Skeletal muscle satellite cell (primary cell): ENCODE measurements around the gene ADNP2. TPM values are rescaled to one million over a fixed set of nuclear protein-coding genes. Genes with fewer than 3 reads are reported as not detected.

ENCODE experiments used
- H3K27me3 ChIP-seq: 2 replicates; pipeline ENCODE4 v1.7.0; 2013; ENCODE audit warnings: low read length; ENCODE audit not compliant: control insufficient read depth, insufficient read depth
- H3K36me3 ChIP-seq: 2 replicates; pipeline ENCODE4 v1.7.0; 2013; ENCODE audit warnings: mild to moderate bottlenecking, control low read depth, low read length; ENCODE audit not compliant: insufficient read depth
- H3K4me1 ChIP-seq: 2 replicates; pipeline ENCODE4 v1.7.0; 2013; ENCODE audit warnings: low read length; ENCODE audit not compliant: control insufficient read depth, insufficient read depth
- H3K4me2 ChIP-seq: 2 replicates; pipeline ENCODE4 v1.7.0; 2013; ENCODE audit warnings: mild to moderate bottlenecking, low read length
- H3K4me3 ChIP-seq: 2 replicates; pipeline ENCODE4 v1.7.0; 2013; ENCODE audit warnings: low read length
- H3K9ac ChIP-seq: 2 replicates; pipeline ENCODE4 v1.7.0; 2013; ENCODE audit warnings: mild to moderate bottlenecking, low read depth, low read length, moderate library complexity
- H3K9me3 ChIP-seq: replicated peaks from 2 replicates; pipeline ENCODE4 v1.7.0; 2013; ENCODE audit warnings: mild to moderate bottlenecking, control low read depth, low read length
- total RNA-seq: library from RNA; depleted of rRNA; stranded (reverse); fragments of >200 nt; gene quantifications from 2 replicates; pipeline ENCODE4 v1.2.3, GENCODE V29; 2012; rRNA removed

ADNP2 gene
- total RNA-seq: 15.7 and 16.4 TPM in 2 replicates

GRCh38 chr18:80108739-80109675, at the start of gene ADNP2:
Gene ADNP2, plus strand, starts transcription at chr18:80109262. Its CDS starts 8,281 bp downstream, at chr18:80117543.
- Histone ChIP-seq H3K4me1 (peaks cover 6% of the 10 kb centered on the region), H3K4me2 (peak within 1 kb of the TSS; percentile 84), H3K4me3 (peak within 1 kb of the TSS; percentile 81), H3K36me3 (no peaks in the 10 kb centered on the region), H3K27me3 (no peaks in the 10 kb centered on the region), H3K9ac (peak within 1 kb of the TSS; percentile 80), H3K9me3 (no peaks in the 10 kb centered on the region)

- Histone ChIP-seq H3K4me1 (no peaks in the 10 kb centered on the region), H3K9me3 (peaks cover 8% of the 10 kb centered on the region)
These were observed 49.1 kb upstream of the ADNP2 start for GRCh38 chr18:80059945-80060344.

GRCh38 chr18:80065705-80066104, 43.4 kb upstream of the ADNP2 start:
- Histone ChIP-seq H3K27me3 (no peaks in the 10 kb centered on the region), H3K4me1 (no peaks in the 10 kb centered on the region), H3K9ac (no peak overlapping the region), H3K36me3 (no peaks in the 10 kb centered on the region), H3K4me3 (no peak overlapping the region), H3K4me2 (no peak overlapping the region), H3K9me3 (no peaks in the 10 kb centered on the region)

More at GRCh38 chr18:80059945-80060344, 49.1 kb upstream of the ADNP2 start:
- Histone ChIP-seq H3K4me2 (no peak overlapping the region), H3K36me3 (no peaks in the 10 kb centered on the region), H3K9ac (no peak overlapping the region), H3K4me3 (no peak overlapping the region), H3K27me3 (no peaks in the 10 kb centered on the region)

GRCh38 chr18:80067321-80067720, 41.7 kb upstream of the ADNP2 start:
- Histone ChIP-seq H3K4me1 (no peaks in the 10 kb centered on the region), H3K9me3 (no peaks in the 10 kb centered on the region), H3K27me3 (no peaks in the 10 kb centered on the region), H3K36me3 (no peaks in the 10 kb centered on the region), H3K9ac (no peak overlapping the region), H3K4me2 (no peak overlapping the region), H3K4me3 (no peak overlapping the region)

GRCh38 chr18:80067897-80068296, 41.2 kb upstream of the ADNP2 start:
- no peak overlapping the region for H3K4me3 ChIP-seq
- H3K9ac ChIP-seq: no peak overlapping the region
- H3K36me3 ChIP-seq: no peaks in the 10 kb centered on the region
- H3K9me3 ChIP-seq: no peaks in the 10 kb centered on the region
- no peaks in the 10 kb centered on the region for H3K27me3 ChIP-seq
- H3K4me1 ChIP-seq: no peaks in the 10 kb centered on the region
- H3K4me2 ChIP-seq: no peak overlapping the region

GRCh38 chr18:80068571-80069272, 40.3 kb upstream of the ADNP2 start:
- H3K4me3 ChIP-seq: no peak overlapping the region
- no peaks in the 10 kb centered on the region for H3K36me3 ChIP-seq
- no peak overlapping the region for H3K9ac ChIP-seq
- no peaks in the 10 kb centered on the region for H3K9me3 ChIP-seq
- no peaks in the 10 kb centered on the region for H3K4me1 ChIP-seq
- no peak overlapping the region for H3K4me2 ChIP-seq
- H3K27me3 ChIP-seq: no peaks in the 10 kb centered on the region

- Histone ChIP-seq H3K9ac (no peak overlapping the region), H3K36me3 (no peaks in the 10 kb centered on the region), H3K4me2 (no peak overlapping the region), H3K27me3 (no peaks in the 10 kb centered on the region), H3K4me1 (no peaks in the 10 kb centered on the region), H3K9me3 (no peaks in the 10 kb centered on the region), H3K4me3 (no peak overlapping the region)
These were observed 38.2 kb upstream of the ADNP2 start for GRCh38 chr18:80070825-80071224.

- H3K4me1 ChIP-seq: no peaks in the 10 kb centered on the region
- no peak overlapping the region for H3K4me2 ChIP-seq
- no peak overlapping the region for H3K9ac ChIP-seq
- no peaks in the 10 kb centered on the region for H3K9me3 ChIP-seq
- H3K27me3 ChIP-seq: no peaks in the 10 kb centered on the region
- no peak overlapping the region for H3K4me3 ChIP-seq
- no peaks in the 10 kb centered on the region for H3K36me3 ChIP-seq
These were observed 34.9 kb upstream of the ADNP2 start for GRCh38 chr18:80074183-80074582.

GRCh38 chr18:80074697-80075096, 34.4 kb upstream of the ADNP2 start:
- Histone ChIP-seq H3K4me3 (no peak overlapping the region), H3K36me3 (no peaks in the 10 kb centered on the region), H3K4me2 (no peak overlapping the region), H3K9me3 (no peaks in the 10 kb centered on the region), H3K27me3 (no peaks in the 10 kb centered on the region), H3K4me1 (no peaks in the 10 kb centered on the region), H3K9ac (no peak overlapping the region)

- H3K9me3 ChIP-seq: no peaks in the 10 kb centered on the region
- no peak overlapping the region for H3K4me2 ChIP-seq
- no peak overlapping the region for H3K9ac ChIP-seq
- no peaks in the 10 kb centered on the region for H3K36me3 ChIP-seq
- H3K4me1 ChIP-seq: no peaks in the 10 kb centered on the region
- no peak overlapping the region for H3K4me3 ChIP-seq
- no peaks in the 10 kb centered on the region for H3K27me3 ChIP-seq
These were observed 33.1 kb upstream of the ADNP2 start for GRCh38 chr18:80075940-80076339.

GRCh38 chr18:80076379-80076778, 32.7 kb upstream of the ADNP2 start:
- Histone ChIP-seq H3K9me3 (no peaks in the 10 kb centered on the region), H3K4me1 (no peaks in the 10 kb centered on the region), H3K4me3 (no peak overlapping the region), H3K27me3 (no peaks in the 10 kb centered on the region), H3K4me2 (no peak overlapping the region), H3K36me3 (no peaks in the 10 kb centered on the region), H3K9ac (no peak overlapping the region)
